HEK293 (cell line): ENCODE measurements around the gene REC114.

Experiments used
- CTCF ChIA-PET: fragments of 350-600 bp; formaldehyde crosslinking; extraction: SDS; loops from one replicate; lab custom pipeline; 2021; ENCODE audit warnings: antibody characterized with exemption; lab: Yijun Ruan, JAX
- POLR2A ChIA-PET: fragments of 300-600 bp; formaldehyde crosslinking; extraction: SDS; loops from one replicate; lab custom pipeline; 2020; ENCODE audit warnings: antibody characterized with exemption, inconsistent platforms; lab: Yijun Ruan, JAX
- H3K27ac ChIP-seq: fragments of 200-500 bp; sonication (Bioruptor generic); 2 replicates; pipeline ENCODE4 v1.5.1; 2014; ENCODE audit warnings: low read depth, low read length, control low read depth, inconsistent platforms; ENCODE audit errors: extremely low read depth
- H3K36me3 ChIP-seq, 2 experiments: fragments of 200-500 bp in 1 of 2; sonication (Bioruptor generic) in 1 of 2; 1 replicate in 1 of 2; 2 replicates in 1 of 2; pipeline ENCODE4 v1.5.1; 2014 to 2017; ENCODE audit warnings: inconsistent platforms in 2 of 2, low read length in 2 of 2; ENCODE audit not compliant: control insufficient read depth in 2 of 2, insufficient read depth in 1 of 2
- H3K4me1 ChIP-seq: fragments of 200-500 bp; sonication (Bioruptor generic); 2 replicates; pipeline ENCODE4 v1.5.1; 2014; ENCODE audit warnings: mild to moderate bottlenecking, low read length, inconsistent platforms; ENCODE audit not compliant: control insufficient read depth, insufficient read depth
- H3K4me3 ChIP-seq: 2 replicates; pipeline ENCODE4 v1.5.1; 2011; ENCODE audit warnings: low read depth, mild to moderate bottlenecking, control low read depth, low read length, moderate library complexity
- H3K9me3 ChIP-seq: fragments of 200-500 bp; sonication (Bioruptor generic); 2 replicates; pipeline ENCODE4 v1.5.1; 2014; ENCODE audit warnings: low read depth, low read length, inconsistent platforms; ENCODE audit not compliant: control insufficient read depth, insufficient read depth
- AEBP2 ChIP-seq: fragments of 450-650 bp; formaldehyde crosslinking; IDR thresholded peaks from 2 replicates; pipeline ENCODE4 v1.5.1; 2016; ENCODE audit warnings: missing biosample characterization, missing genetic modification characterization, borderline replicate concordance
- FEZF1 ChIP-seq: fragments of 450-650 bp; formaldehyde crosslinking; IDR thresholded peaks from 2 replicates; pipeline ENCODE4 v1.5.1; 2016; ENCODE audit warnings: missing biosample characterization, missing genetic modification characterization
- GLIS2 ChIP-seq: fragments of 450-650 bp; formaldehyde crosslinking; IDR thresholded peaks from 2 replicates; pipeline ENCODE4 v1.5.1; 2016; ENCODE audit warnings: missing biosample characterization, missing genetic modification characterization
- KLF10 ChIP-seq: fragments of 450-650 bp; IDR thresholded peaks from 2 replicates; pipeline ENCODE4 v1.5.1; 2018; ENCODE audit warnings: missing biosample characterization, mild to moderate bottlenecking, missing genetic modification characterization
- KLF9 ChIP-seq: fragments of 450-650 bp; formaldehyde crosslinking; IDR thresholded peaks from 2 replicates; pipeline ENCODE4 v1.5.1; 2016; ENCODE audit warnings: missing biosample characterization, missing genetic modification characterization, low read depth
- REST ChIP-seq: fragments of 450-650 bp; formaldehyde crosslinking; IDR thresholded peaks from 2 replicates; pipeline ENCODE4 v1.5.1; 2016; ENCODE audit warnings: missing biosample characterization, missing genetic modification characterization
- SALL2 ChIP-seq: fragments of 450-650 bp; formaldehyde crosslinking; IDR thresholded peaks from 2 replicates; pipeline ENCODE4 v1.5.0; 2017; ENCODE audit warnings: missing biosample characterization, mild to moderate bottlenecking, missing genetic modification characterization, borderline replicate concordance
- WT1 ChIP-seq: fragments of 450-650 bp; formaldehyde crosslinking; IDR thresholded peaks from 2 replicates; pipeline ENCODE4 v1.5.1; 2016; ENCODE audit warnings: missing biosample characterization, missing genetic modification characterization
- ZFHX2 ChIP-seq: fragments of 450-650 bp; formaldehyde crosslinking; conservative IDR thresholded peaks from 2 replicates; pipeline ENCODE4 v1.5.1; 2016; ENCODE audit warnings: missing biosample characterization, missing genetic modification characterization
- ZFP41 ChIP-seq: fragments of 450-650 bp; formaldehyde crosslinking; IDR thresholded peaks from 2 replicates; pipeline ENCODE4 v1.5.1; 2016; ENCODE audit warnings: missing biosample characterization, missing genetic modification characterization, borderline replicate concordance
- ZNF114 ChIP-seq: fragments of 450-650 bp; formaldehyde crosslinking; IDR thresholded peaks from 2 replicates; pipeline ENCODE4 v1.5.0; 2017; ENCODE audit warnings: missing biosample characterization, missing genetic modification characterization
- ZNF133 ChIP-seq: fragments of 450-650 bp; formaldehyde crosslinking; IDR thresholded peaks from 2 replicates; pipeline ENCODE4 v1.5.1; 2016; ENCODE audit warnings: missing biosample characterization, missing genetic modification characterization
- ZNF157 ChIP-seq: fragments of 450-650 bp; formaldehyde crosslinking; IDR thresholded peaks from 2 replicates; pipeline ENCODE4 v1.5.1; 2016; ENCODE audit warnings: missing biosample characterization, missing genetic modification characterization
- ZNF214 ChIP-seq: fragments of 450-650 bp; formaldehyde crosslinking; IDR thresholded peaks from 2 replicates; pipeline ENCODE4 v1.5.1; 2017; ENCODE audit warnings: missing biosample characterization, mild to moderate bottlenecking, missing genetic modification characterization, borderline replicate concordance
- ZNF221 ChIP-seq: fragments of 450-650 bp; formaldehyde crosslinking; IDR thresholded peaks from 2 replicates; pipeline ENCODE4 v1.5.1; 2017; ENCODE audit warnings: missing biosample characterization, missing genetic modification characterization, borderline replicate concordance
- ZNF37A ChIP-seq: fragments of 450-650 bp; IDR thresholded peaks from 2 replicates; pipeline ENCODE4 v1.5.1; 2018; ENCODE audit warnings: missing biosample characterization, missing genetic modification characterization
- ZNF529 ChIP-seq: fragments of 450-650 bp; formaldehyde crosslinking; IDR thresholded peaks from 2 replicates; pipeline ENCODE4 v1.5.1; 2017; ENCODE audit warnings: missing genetic modification characterization, missing biosample characterization; ENCODE audit not compliant: insufficient replicate concordance
- ZNF558 ChIP-seq: fragments of 450-650 bp; formaldehyde crosslinking; IDR thresholded peaks from 2 replicates; pipeline ENCODE4 v1.5.1; 2016; ENCODE audit warnings: missing biosample characterization, missing genetic modification characterization
- ZNF621 ChIP-seq: fragments of 450-650 bp; formaldehyde crosslinking; IDR thresholded peaks from 2 replicates; pipeline ENCODE4 v1.5.1; 2017; ENCODE audit warnings: missing biosample characterization, missing genetic modification characterization
- ZNF629 ChIP-seq: fragments of 450-650 bp; formaldehyde crosslinking; IDR thresholded peaks from 2 replicates; pipeline ENCODE4 v1.5.1; 2017; ENCODE audit warnings: missing biosample characterization, missing genetic modification characterization
- TF ChIP-seq, protein P1 (sequence below): IDR thresholded peaks from 2 replicates; pipeline ENCODE4 v1.6.1; 2011; ENCODE audit warnings: mild to moderate bottlenecking, low read depth, low read length, borderline replicate concordance
- TF ChIP-seq, protein P2 (sequence below): fragments of 450-650 bp; formaldehyde crosslinking; IDR thresholded peaks from 2 replicates; pipeline ENCODE4 v1.5.1; 2016; ENCODE audit warnings: missing biosample characterization, missing genetic modification characterization

Gene REC114

GRCh38 chr15:73550190-73550589 lies 107.2 kb downstream of the REC114 start:
- CTCF ChIA-PET = interaction anchor here (0.6 to 1.2 kb wide), 4 partner anchors 10 to 242 kb away, joined by 3 to 5 read pairs (median 3); no protein-coding TSS in a partner anchor
- no peaks in the 10 kb centered on the region for H3K9me3 ChIP-seq
- TF ChIP-seq ZNF214 (no peak), ZNF629 (no peak), GLIS2 (no peak), REST (no peak), FEZF1 (tag by site-specific recombination) (no peak), KLF9 (tag by site-specific recombination) (no peak), ZFP41 (no peak), ZNF558 (tag by site-specific recombination) (no peak), WT1 (no peak)
- POLR2A ChIA-PET = no interaction called here
- no peaks in the 10 kb centered on the region for H3K4me1 ChIP-seq
- H3K36me3 ChIP-seq = peaks cover 0 to 4% of the 10 kb centered on the region in 2 experiments; a peak in 1 of 3 replicates
- H3K27ac ChIP-seq = no peak overlapping the region
- no peak overlapping the region for H3K4me3 ChIP-seq

DNA sequence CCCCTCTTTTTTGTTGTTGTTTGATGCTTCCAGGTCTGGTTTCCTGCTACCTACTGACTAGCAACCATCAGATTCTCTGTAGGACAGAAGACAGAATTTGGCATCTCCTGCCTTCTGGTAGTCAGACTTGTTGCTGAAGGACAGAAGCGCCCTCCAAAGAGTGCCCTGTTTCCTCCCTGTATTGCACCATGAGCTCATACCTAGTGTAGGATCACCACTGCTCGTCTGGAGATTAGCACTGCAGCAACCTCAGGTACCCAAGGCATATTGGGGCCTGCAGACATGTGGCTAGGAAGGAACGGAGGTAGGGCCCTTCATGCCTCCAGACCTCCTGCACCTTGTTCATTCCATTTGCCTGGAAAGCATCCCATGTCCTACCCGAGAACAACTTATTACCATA lies 112.1 kb downstream of the REC114 start:
- POLR2A ChIA-PET = no interaction called here
- H3K36me3 ChIP-seq = peaks cover 21 to 45% of the 10 kb centered on the region in 2 experiments; a peak in 2 of 3 replicates
- TF ChIP-seq ZNF114 (tag by site-specific recombination) = no peak
- no peak for TF ChIP-seq ZNF221 (tag by site-specific recombination)
- no peak for TF ChIP-seq AEBP2 (tag by site-specific recombination)
- no peak for TF ChIP-seq ZNF621 (tag by site-specific recombination)
- no peak for TF ChIP-seq ZNF157
- no peak for TF ChIP-seq ZNF529 (tag by site-specific recombination)
- no peak for TF ChIP-seq ZNF133
- TF ChIP-seq ZNF37A (tag by site-specific recombination) = no peak
- no peak for TF ChIP-seq ZFHX2 (tag by site-specific recombination)
- TF ChIP-seq, protein P1, sequence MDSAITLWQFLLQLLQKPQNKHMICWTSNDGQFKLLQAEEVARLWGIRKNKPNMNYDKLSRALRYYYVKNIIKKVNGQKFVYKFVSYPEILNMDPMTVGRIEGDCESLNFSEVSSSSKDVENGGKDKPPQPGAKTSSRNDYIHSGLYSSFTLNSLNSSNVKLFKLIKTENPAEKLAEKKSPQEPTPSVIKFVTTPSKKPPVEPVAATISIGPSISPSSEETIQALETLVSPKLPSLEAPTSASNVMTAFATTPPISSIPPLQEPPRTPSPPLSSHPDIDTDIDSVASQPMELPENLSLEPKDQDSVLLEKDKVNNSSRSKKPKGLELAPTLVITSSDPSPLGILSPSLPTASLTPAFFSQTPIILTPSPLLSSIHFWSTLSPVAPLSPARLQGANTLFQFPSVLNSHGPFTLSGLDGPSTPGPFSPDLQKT = no peak
- no peak for TF ChIP-seq KLF10 (tag by site-specific recombination)
- TF ChIP-seq, protein P2, sequence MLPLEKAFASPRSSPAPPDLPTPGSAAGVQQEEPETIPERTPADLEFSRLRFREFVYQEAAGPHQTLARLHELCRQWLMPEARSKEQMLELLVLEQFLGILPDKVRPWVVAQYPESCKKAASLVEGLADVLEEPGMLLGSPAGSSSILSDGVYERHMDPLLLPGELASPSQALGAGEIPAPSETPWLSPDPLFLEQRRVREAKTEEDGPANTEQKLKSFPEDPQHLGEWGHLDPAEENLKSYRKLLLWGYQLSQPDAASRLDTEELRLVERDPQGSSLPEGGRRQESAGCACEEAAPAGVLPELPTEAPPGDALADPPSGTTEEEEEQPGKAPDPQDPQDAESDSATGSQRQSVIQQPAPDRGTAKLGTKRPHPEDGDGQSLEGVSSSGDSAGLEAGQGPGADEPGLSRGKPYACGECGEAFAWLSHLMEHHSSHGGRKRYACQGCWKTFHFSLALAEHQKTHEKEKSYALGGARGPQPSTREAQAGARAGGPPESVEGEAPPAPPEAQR (tag by site-specific recombination) = no peak
- no peak for TF ChIP-seq SALL2
- TF ChIP-seq, all 188 proteins: peak for 0
- Histone ChIP-seq H3K27ac (no peak overlapping the region), H3K4me1 (no peaks in the 10 kb centered on the region), H3K9me3 (no peaks in the 10 kb centered on the region), H3K4me3 (no peak overlapping the region)
- CTCF ChIA-PET = interaction anchor here (0.6 to 2.1 kb wide), 3 partner anchors 81 to 249 kb away, joined by 3 to 14 read pairs (median 6); no protein-coding TSS in a partner anchor
